HG03571 (cell line): ENCODE results near the gene C3orf20.

Experiments used
- ATAC-seq: cut with Tn5 transposase; IDR thresholded peaks from one replicate; pipeline ENCODE4 v1.9.1; 2021; ENCODE audit not compliant: unreplicated experiment

C3orf20 gene

GRCh38 chr3:14810070-14810791, 135.3 kb downstream of the C3orf20 start:
- no peak for ATAC-seq

GRCh38 chr3:14810801-14811661, 136.1 kb downstream of the C3orf20 start:
- no peak for ATAC-seq

- ATAC-seq = no peak
These were observed 136.7 kb downstream of the C3orf20 start for GRCh38 chr3:14811684-14812083.

GRCh38 chr3:14812196-14812790, 137.4 kb downstream of the C3orf20 start:
- no peak for ATAC-seq

- no peak for ATAC-seq
These were observed 139.5 kb downstream of the C3orf20 start for GRCh38 chr3:14814411-14814871.

GRCh38 chr3:14816359-14816758, 141.4 kb downstream of the C3orf20 start:
- ATAC-seq = no peak

- ATAC-seq = no peak
These were observed 144.0 kb downstream of the C3orf20 start, which contains the start of gene FGD5 for GRCh38 chr3:14818804-14819500. Gene FGD5 (plus strand): TSS chr3:14818962. CDS start chr3:14819072, 110 bp downstream.

GRCh38 chr3:14819671-14820070, 144.7 kb downstream of the C3orf20 start:
- ATAC-seq = no peak

- ATAC-seq = no peak
These were observed 145.2 kb downstream of the C3orf20 start for GRCh38 chr3:14820156-14820555.

- no peak for ATAC-seq
These were observed 146.2 kb downstream of the C3orf20 start for GRCh38 chr3:14821151-14821550.

- no peak for ATAC-seq
These were observed 147.2 kb downstream of the C3orf20 start for GRCh38 chr3:14822134-14822533.
